NCI-H128 (cell line): ENCODE results near the gene PJVK.
"Not testable (repeated sequence)": the region's sequence is repeated elsewhere in the genome, so short reads cannot be mapped to it uniquely, and the experiment has no call there.

Experiments used
- DNase-seq: peaks from one replicate; lab custom pipeline; 2025; ENCODE audit not compliant: unreplicated experiment; lab: John Stamatoyannopoulos, UW

PJVK gene, protein sequence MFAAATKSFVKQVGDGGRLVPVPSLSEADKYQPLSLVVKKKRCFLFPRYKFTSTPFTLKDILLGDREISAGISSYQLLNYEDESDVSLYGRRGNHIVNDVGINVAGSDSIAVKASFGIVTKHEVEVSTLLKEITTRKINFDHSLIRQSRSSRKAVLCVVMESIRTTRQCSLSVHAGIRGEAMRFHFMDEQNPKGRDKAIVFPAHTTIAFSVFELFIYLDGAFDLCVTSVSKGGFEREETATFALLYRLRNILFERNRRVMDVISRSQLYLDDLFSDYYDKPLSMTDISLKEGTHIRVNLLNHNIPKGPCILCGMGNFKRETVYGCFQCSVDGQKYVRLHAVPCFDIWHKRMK

DNA sequence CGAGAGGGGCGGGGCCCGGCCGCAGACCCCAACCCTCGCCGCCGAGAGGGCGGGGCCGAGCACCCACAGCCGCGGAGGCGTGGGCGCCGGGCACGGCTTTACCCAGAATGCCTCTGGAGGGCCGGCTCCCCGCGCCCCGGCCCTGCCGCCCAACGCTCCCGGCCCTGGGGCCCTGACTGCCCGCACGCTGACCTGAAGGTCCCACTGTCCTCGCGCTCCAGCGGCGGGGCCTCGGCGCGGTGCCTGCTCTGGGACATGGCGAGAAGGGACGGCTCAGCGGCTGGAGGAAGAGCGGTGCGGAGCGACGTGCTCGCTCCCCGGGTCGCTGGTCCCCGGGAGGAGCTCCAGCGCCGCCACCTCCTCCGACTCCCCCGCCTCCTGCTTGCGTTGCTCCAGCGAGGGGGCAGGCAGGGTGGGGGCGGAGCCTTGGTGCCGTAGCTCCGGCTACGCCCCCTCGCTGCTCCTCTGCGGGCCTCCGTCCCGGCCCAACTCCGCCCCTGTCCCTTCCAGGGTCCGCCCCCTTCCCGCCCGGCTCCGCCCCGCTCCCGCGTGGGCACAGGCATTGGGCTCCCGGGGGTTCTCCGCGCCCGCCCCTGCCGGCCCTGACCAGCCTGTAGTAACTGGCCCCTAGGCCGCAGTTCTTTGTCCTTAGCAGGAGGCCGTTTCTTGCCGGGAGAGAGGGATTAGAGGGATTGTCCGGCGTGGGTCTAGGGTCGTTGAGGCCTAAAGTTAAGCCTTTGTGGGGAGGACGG lies at the start of gene PJVK, which contains the start of gene PRKRA:
PJVK (plus strand) TSS at position 605 of the 752 bp plus-strand sequence. CDS start 2,032 bp downstream, outside the sequence.
PRKRA (minus strand) TSS at position 402 of the 752 bp plus-strand sequence; CDS start at position 257, 145 bp downstream.
- DNase-seq: peak; percentile 76

GRCh38 chr2:178401994-178402437 lies 49.2 kb upstream of the PJVK start:
- no peak for DNase-seq

DNA sequence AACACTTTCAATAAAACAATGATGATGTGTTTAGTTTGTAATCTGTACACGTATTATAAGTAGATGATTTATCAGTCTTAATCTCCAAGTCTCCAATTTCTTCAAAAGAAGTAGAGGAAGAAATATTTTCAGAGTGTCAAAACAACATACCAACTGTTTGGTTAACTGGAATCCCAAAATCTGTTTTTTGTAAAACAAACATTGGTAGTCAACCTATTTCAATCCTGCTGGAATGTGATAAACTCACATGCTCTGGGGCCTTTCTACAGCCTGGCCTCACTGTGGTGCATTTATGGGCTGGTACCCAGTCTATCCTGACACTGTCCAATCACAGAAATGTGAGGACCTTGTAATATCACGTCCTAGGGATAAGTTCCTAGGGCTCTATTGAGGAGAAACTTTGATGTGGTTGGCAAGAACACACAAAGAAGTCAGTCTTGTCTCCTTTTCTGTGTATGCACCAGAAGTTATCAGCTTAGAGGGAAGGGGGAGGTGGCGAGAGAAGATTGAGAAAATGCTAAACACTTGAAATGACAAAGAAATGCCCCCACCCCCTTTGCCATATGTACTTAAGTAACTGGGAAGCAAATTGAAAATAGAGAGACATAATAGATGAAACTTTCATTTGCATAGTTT lies 47.4 kb upstream of the PJVK start:
- no peak for DNase-seq

DNA sequence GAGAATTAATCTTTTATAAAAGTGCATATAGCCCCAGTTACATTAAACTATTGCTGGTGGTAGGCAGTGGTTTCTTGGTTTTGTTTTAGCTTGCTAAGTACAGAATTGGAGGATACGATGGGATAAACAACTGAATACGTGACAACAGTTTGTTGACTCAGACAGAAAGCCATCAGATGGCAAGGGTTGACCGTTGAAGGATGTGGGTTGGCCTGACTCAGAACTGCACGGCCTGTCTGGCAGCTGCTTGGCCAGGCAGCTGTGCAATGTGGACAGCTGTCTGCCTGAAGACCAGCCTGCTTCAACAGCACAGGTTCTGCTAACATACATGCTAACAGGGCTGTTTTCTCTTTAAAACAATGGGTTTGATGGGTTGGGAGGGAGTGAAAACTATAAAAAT lies 46.8 kb upstream of the PJVK start:
- no peak for DNase-seq

DNA sequence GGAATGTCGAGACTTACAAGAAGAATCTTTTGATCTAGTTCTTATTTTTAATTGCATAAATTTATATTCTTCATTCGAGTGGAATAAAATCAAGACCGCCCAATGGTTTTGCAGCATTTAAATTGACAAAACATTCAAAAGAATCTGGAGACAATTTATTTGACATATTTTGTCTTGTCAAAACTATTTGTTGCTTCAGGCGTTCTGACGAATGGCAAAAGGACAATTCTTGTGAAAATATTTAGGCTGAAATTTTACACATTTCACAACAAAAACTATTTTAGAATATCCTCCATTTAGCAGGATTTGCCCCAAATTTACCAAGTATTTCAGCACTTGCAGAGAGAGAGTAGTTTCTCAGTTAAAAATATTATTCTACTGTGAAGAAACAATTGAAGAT lies 41.9 kb upstream of the PJVK start:
- no peak for DNase-seq

GRCh38 chr2:178412047-178412446 lies 39.1 kb upstream of the PJVK start:
- DNase-seq: no peak

- DNase-seq: not testable (repeated sequence)
Observed at GRCh38 chr2:178412453-178412852, 38.7 kb upstream of the PJVK start.

DNA sequence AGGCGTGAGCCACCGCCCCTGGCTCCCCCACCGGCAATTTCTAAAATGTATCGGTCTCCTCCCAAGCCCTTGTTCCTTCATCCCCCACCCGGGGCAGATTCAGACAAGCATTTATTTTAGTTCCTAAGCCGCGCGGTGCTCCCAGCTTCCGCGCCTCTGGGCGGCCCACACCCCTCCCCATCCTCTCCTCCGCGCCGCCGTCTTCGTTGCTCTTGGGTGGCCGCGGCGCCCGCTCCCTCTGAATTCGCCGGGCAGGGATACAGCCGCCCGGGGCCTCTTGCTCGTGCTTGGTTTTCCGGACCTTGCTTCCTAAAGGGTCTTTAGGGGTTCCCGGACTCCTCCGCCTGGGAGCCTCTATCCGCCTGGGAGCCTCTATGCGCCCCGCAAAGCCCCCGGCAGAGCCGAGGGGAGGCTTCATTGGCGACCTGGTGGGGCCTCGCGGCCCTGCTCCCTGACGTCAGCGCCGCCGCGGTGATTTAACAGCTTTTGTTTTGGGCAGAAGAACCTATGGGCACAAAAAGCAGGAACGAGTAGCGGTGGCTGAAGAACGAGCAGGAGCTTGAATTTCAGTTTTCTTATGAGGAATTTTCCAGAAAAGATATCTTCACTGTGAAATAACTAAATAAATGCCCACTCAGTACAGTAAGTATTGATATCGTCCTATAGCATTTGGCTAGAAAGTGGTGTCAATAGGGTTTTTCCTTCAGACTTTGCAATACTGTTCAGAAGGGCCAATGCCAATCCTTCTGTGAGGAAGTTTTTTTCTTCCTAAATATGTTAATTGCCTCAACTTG lies 37.5 kb upstream of the PJVK start:
- peak; percentile 38 for DNase-seq

GRCh38 chr2:178414266-178415247 lies 36.6 kb upstream of the PJVK start:
- DNase-seq: peak; percentile 63

DNA sequence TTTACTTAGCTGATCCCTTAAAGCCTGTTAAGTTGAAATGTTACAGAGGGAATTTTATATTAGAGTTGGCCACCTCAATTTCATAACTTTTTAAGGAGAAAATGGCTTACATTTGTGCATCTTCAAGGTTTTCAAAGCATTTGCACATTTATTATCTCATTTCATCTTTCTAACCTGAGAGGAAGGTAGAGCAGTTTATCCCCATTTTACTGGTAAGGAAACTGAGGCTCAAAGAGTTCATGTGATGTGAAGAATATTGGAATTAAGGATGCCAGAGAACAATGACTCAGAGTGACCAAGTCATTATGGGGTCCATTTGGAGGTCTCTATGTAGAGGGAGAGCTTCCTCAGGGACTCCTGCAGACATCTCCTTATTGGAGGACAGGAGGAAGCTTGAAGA lies 35.2 kb upstream of the PJVK start:
- DNase-seq: no peak

- no peak for DNase-seq
Observed at GRCh38 chr2:178417916-178418315, 33.3 kb upstream of the PJVK start.

GRCh38 chr2:178418426-178418825 lies 32.8 kb upstream of the PJVK start:
- no peak for DNase-seq

- no peak for DNase-seq
Observed at GRCh38 chr2:178419123-178419522, 32.1 kb upstream of the PJVK start.

- no peak for DNase-seq
Observed at GRCh38 chr2:178420463-178420999, 30.6 kb upstream of the PJVK start.

DNA sequence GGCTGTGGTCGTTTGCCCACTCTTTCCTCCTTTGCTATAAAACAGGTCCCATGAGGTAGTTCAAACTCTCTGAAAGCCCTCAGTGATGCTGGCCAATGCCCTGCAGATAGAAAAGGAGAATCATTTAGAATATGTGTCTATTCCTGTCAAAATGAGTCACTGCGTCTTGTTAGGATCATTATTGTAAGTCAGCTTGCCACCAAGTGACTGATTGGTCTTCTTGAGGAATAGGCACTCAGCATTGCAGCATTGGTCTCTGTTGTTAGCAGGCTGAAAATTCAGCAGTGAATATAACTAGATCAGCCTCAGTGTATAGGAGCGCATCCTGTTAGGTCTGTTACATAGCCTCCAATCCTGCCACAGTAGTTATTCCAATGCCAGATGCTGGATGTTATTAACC lies 29.1 kb upstream of the PJVK start:
- no peak for DNase-seq

- not testable (repeated sequence) for DNase-seq
Observed at GRCh38 chr2:178423746-178424145, 27.4 kb upstream of the PJVK start.

- no peak for DNase-seq
Observed at GRCh38 chr2:178425255-178425827, 25.8 kb upstream of the PJVK start.

- DNase-seq: no peak
Observed at GRCh38 chr2:178426388-178426787, 24.8 kb upstream of the PJVK start.

DNA sequence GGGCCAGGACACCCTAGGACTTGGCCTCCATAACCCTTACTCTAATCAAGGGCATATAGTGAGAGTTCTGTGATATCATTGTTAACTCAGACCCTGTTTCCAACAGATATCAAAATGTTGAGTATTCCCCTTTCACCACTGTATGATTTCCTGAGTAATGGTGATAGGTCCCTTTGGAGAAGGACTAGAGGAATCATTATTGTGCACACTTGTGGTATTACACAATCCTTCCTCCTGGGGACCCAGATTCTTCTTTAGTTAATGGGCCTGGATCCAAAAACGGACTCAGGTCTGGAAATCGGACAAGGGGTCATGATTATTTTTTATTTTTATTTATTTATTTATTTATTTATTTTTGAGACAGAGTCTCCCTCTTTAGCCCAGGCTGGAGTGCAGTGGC lies 23.7 kb upstream of the PJVK start:
- DNase-seq: no peak
